PC-9 (cell line): ENCODE measurements around the gene HPCA.

Experiments
- CTCF ChIP-seq: fragments of 200-600 bp; sonication (generic); conservative IDR thresholded peaks from 2 replicates; pipeline ENCODE4 v1.6.1; 2017; ENCODE audit warnings: mixed run types, antibody characterized with exemption, mild to moderate bottlenecking, moderate library complexity
- EZH2 ChIP-seq: fragments of 200-600 bp; sonication (generic); IDR thresholded peaks from 2 replicates; pipeline ENCODE4 v1.8.0; 2017; ENCODE audit warnings: antibody characterized with exemption, low read depth

- TF ChIP-seq CTCF: no peak
- TF ChIP-seq EZH2: no peak
Measured at GRCh38 chr1:32887623-32888022, 1.3 kb downstream of the HPCA start.
